ENCODE results near the gene SAMD5. TPM values are rescaled to one million over a fixed set of nuclear protein-coding genes. Genes with fewer than 3 reads are reported as not detected.

The SAMD5 gene
- polyA plus RNA-seq, 5 donors: 17.4 to 31.0 (median 28.6) TPM

- DNase-seq: no peak
Observed at GRCh38 chr6:147563472-147563871, 55.0 kb downstream of the SAMD5 start.

GRCh38 chr6:147564556-147564955 lies 56.1 kb downstream of the SAMD5 start:
- DNase-seq: no peak

GRCh38 chr6:147566244-147566898 lies 57.9 kb downstream of the SAMD5 start:
- DNase-seq: no peak

- DNase-seq: peak in 1 of 2 donors; percentile 40
Observed at GRCh38 chr6:147567141-147567805, 58.8 kb downstream of the SAMD5 start.

GRCh38 chr6:147569788-147570187 lies 61.3 kb downstream of the SAMD5 start:
- no peak for DNase-seq

- DNase-seq: no peak
Observed at GRCh38 chr6:147570681-147571080, 62.2 kb downstream of the SAMD5 start.

- DNase-seq: no peak
Observed at GRCh38 chr6:147577488-147577887, 69.0 kb downstream of the SAMD5 start.

GRCh38 chr6:147578159-147578558 lies 69.7 kb downstream of the SAMD5 start:
- no peak for DNase-seq

- no peak for DNase-seq
Observed at GRCh38 chr6:147578883-147579282, 70.4 kb downstream of the SAMD5 start.

GRCh38 chr6:147579667-147580066 lies 71.2 kb downstream of the SAMD5 start:
- no peak for DNase-seq

- no peak for DNase-seq
Observed at GRCh38 chr6:147582991-147583390, 74.5 kb downstream of the SAMD5 start.

GRCh38 chr6:147585256-147585655 lies 76.8 kb downstream of the SAMD5 start:
- no peak for DNase-seq

- peak; percentile 74 to 75 for DNase-seq
Observed at GRCh38 chr6:147586044-147586443, 77.6 kb downstream of the SAMD5 start.

- DNase-seq: no peak
Observed at GRCh38 chr6:147587907-147588306, 79.4 kb downstream of the SAMD5 start.

- no peak for DNase-seq
Observed at GRCh38 chr6:147588469-147588868, 80.0 kb downstream of the SAMD5 start.

GRCh38 chr6:147589739-147590250 lies 81.3 kb downstream of the SAMD5 start:
- no peak for DNase-seq

GRCh38 chr6:147595961-147596360 lies 87.5 kb downstream of the SAMD5 start:
- DNase-seq: no peak

GRCh38 chr6:147603392-147604081 lies 95.0 kb downstream of the SAMD5 start:
- DNase-seq: no peak

GRCh38 chr6:147604373-147604772 lies 95.9 kb downstream of the SAMD5 start:
- DNase-seq: no peak

GRCh38 chr6:147611992-147612391 lies 103.5 kb downstream of the SAMD5 start:
- no peak for DNase-seq

GRCh38 chr6:147614501-147614900 lies 106.0 kb downstream of the SAMD5 start:
- no peak for DNase-seq

- DNase-seq: no peak
Observed at GRCh38 chr6:147615659-147616456, 107.4 kb downstream of the SAMD5 start.
